GM23338 (cell line): ENCODE measurements around the gene CACNA1A. TPM values are rescaled to one million over a fixed set of nuclear protein-coding genes. Genes with fewer than 3 reads are reported as not detected.

Experiments
- ATAC-seq: fragments of 200-7000 bp; cut with Tn5 transposase; 3 replicates; pipeline ENCODE4 v1.9.1; 2020
- DNase-seq: peaks from one replicate; pipeline ENCODE4 v3.0.0-alpha.2; 2015; ENCODE audit warnings: low spot score
- H2AFZ ChIP-seq: fragments of 200-600 bp; sonication (generic); 2 replicates; pipeline ENCODE4 v1.8.0; 2016; ENCODE audit warnings: antibody characterized with exemption, mild to moderate bottlenecking, moderate library complexity
- H3F3A ChIP-seq: fragments of 200-600 bp; sonication (generic); replicated peaks from 2 replicates; pipeline ENCODE4 v1.8.0; 2017; ENCODE audit warnings: antibody characterized with exemption, mixed run types, low read depth
- H3K27ac ChIP-seq: fragments of 200-600 bp; sonication (generic); 2 replicates; pipeline ENCODE4 v1.6.1; 2016; ENCODE audit warnings: low read depth
- H3K27me3 ChIP-seq: fragments of 200-600 bp; sonication (generic); 2 replicates; pipeline ENCODE4 v1.8.0; 2016; ENCODE audit warnings: mild to moderate bottlenecking, mixed run types, moderate library complexity; ENCODE audit not compliant: insufficient read depth
- H3K36me3 ChIP-seq: fragments of 200-600 bp; sonication (generic); 2 replicates; pipeline ENCODE4 v1.8.0; 2016; ENCODE audit warnings: mild to moderate bottlenecking; ENCODE audit not compliant: insufficient read depth
- H3K4me1 ChIP-seq: fragments of 200-600 bp; sonication (generic); 2 replicates; pipeline ENCODE4 v1.8.0; 2016; ENCODE audit warnings: mild to moderate bottlenecking, moderate library complexity; ENCODE audit not compliant: insufficient read depth
- H3K4me2 ChIP-seq: fragments of 200-600 bp; sonication (generic); 2 replicates; pipeline ENCODE4 v1.7.1; 2017; ENCODE audit warnings: mixed run types
- H3K4me3 ChIP-seq: fragments of 200-600 bp; sonication (generic); 2 replicates; pipeline ENCODE4 v1.6.1; 2016; ENCODE audit warnings: mixed run types
- H3K79me2 ChIP-seq: fragments of 200-600 bp; sonication (generic); replicated peaks from 2 replicates; pipeline ENCODE4 v1.8.0; 2017; ENCODE audit warnings: mild to moderate bottlenecking; ENCODE audit not compliant: insufficient read depth
- H3K9me2 ChIP-seq: fragments of 200-600 bp; sonication (generic); 2 replicates; pipeline ENCODE4 v1.8.0; 2017; ENCODE audit not compliant: insufficient read depth
- H4K20me1 ChIP-seq: fragments of 200-600 bp; sonication (generic); replicated peaks from 2 replicates; pipeline ENCODE4 v1.8.0; 2017; ENCODE audit warnings: mild to moderate bottlenecking; ENCODE audit not compliant: insufficient read depth
- H3K27ac Mint-ChIP-seq: 2 replicates; pipeline ENCODE4 v1.8.0; 2020; ENCODE audit warnings: inconsistent platforms, mild to moderate bottlenecking, moderate library complexity, mixed read lengths
- H3K27me3 Mint-ChIP-seq: 3 replicates; pipeline ENCODE4 v1.8.0; 2022; ENCODE audit warnings: low read depth, mild to moderate bottlenecking, moderate library complexity, mixed read lengths, inconsistent platforms; ENCODE audit not compliant: insufficient read depth, poor library complexity
- H3K36me3 Mint-ChIP-seq: 3 replicates; pipeline ENCODE4 v1.8.0; 2021; ENCODE audit warnings: low read depth, mild to moderate bottlenecking, inconsistent platforms, moderate library complexity, mixed read lengths
- H3K4me1 Mint-ChIP-seq: 3 replicates; pipeline ENCODE4 v1.8.0; 2020; ENCODE audit warnings: mild to moderate bottlenecking, inconsistent platforms, mixed read lengths
- H3K4me3 Mint-ChIP-seq: 3 replicates; pipeline ENCODE4 v1.8.0; 2021; ENCODE audit warnings: moderate library complexity, mild to moderate bottlenecking, inconsistent platforms, mixed read lengths
- H3K9me3 Mint-ChIP-seq: 3 replicates; pipeline ENCODE4 v1.8.0; 2020; ENCODE audit warnings: moderate library complexity, mild to moderate bottlenecking, inconsistent platforms, mixed read lengths
- EZH2 ChIP-seq: fragments of 200-600 bp; sonication (generic); IDR thresholded peaks from one replicate; pipeline ENCODE4 v1.8.0; 2017; ENCODE audit warnings: antibody characterized with exemption, mild to moderate bottlenecking, low read depth; ENCODE audit not compliant: unreplicated experiment
- EZH2phosphoT487 ChIP-seq: fragments of 200-600 bp; sonication (generic); IDR thresholded peaks from one replicate; pipeline ENCODE4 v1.8.1; 2018; ENCODE audit warnings: antibody characterized with exemption; ENCODE audit not compliant: unreplicated experiment
- JUNB ChIP-seq: IDR thresholded peaks from one replicate; pipeline ENCODE4 v1.6.1; 2016; ENCODE audit warnings: antibody characterized with exemption; ENCODE audit not compliant: unreplicated experiment
- NANOG ChIP-seq: IDR thresholded peaks from 2 replicates; pipeline ENCODE4 v1.6.1; 2016; ENCODE audit warnings: antibody characterized with exemption, borderline replicate concordance
- POLR2AphosphoS5 ChIP-seq: IDR thresholded peaks from 2 replicates; pipeline ENCODE4 v1.6.1; 2016; ENCODE audit warnings: antibody characterized with exemption, low read depth
- STAT1 ChIP-seq: IDR thresholded peaks from one replicate; pipeline ENCODE4 v1.6.1; 2016; ENCODE audit warnings: antibody characterized with exemption; ENCODE audit not compliant: unreplicated experiment
- ZNF114 ChIP-seq: fragments of 250-450 bp; sonication (Bioruptor Pico); IDR thresholded peaks from 2 replicates; pipeline ENCODE4 v1.5.0; 2020; ENCODE audit warnings: mild to moderate bottlenecking, moderate library complexity
- ZNF331 ChIP-seq: fragments of 250-450 bp; sonication (Bioruptor Pico); IDR thresholded peaks from 2 replicates; pipeline ENCODE4 v1.5.0; 2020; ENCODE audit warnings: low read depth, mild to moderate bottlenecking, moderate library complexity
- polyA plus RNA-seq: library from polyadenylated mRNA; unstranded; fragments of >200 nt; fragmentation: Nextera tagmentation; extraction: Ambion mirVana; gene quantifications from 2 replicates; pipeline ENCODE4 v1.2.1, GENCODE V29; 2016
- total RNA-seq: library from RNA; depleted of rRNA; stranded (reverse); fragments of >200 nt; shearing (Covaris generic); gene quantifications from 2 replicates; pipeline ENCODE4 v1.2.3, GENCODE V29; 2014
- TF ChIP-seq, protein P1 (sequence below), 2 experiments: fragments of 200-600 bp in 1 of 2; sonication (generic) in 1 of 2; conservative IDR thresholded peaks; 2 replicates each; pipeline versions ENCODE4 v1.5.1 to v1.6.1; 2016 to 2017; ENCODE audit warnings: antibody characterized with exemption in 2 of 2, low read depth in 2 of 2, mild to moderate bottlenecking in 2 of 2, moderate library complexity in 1 of 2
- TF ChIP-seq, protein P2 (sequence below): IDR thresholded peaks from 2 replicates; pipeline ENCODE4 v1.6.1; 2016; ENCODE audit warnings: antibody characterized with exemption
- TF ChIP-seq, protein P3 (sequence below): fragments of 250-450 bp; sonication (Bioruptor Pico); IDR thresholded peaks from 2 replicates; pipeline ENCODE4 v1.5.0; 2020; ENCODE audit warnings: mild to moderate bottlenecking, moderate library complexity

The CACNA1A gene
- total and polyA plus RNA-seq, 2 experiments from 2014 or later: 7.4 to 20.3 TPM

DNA sequence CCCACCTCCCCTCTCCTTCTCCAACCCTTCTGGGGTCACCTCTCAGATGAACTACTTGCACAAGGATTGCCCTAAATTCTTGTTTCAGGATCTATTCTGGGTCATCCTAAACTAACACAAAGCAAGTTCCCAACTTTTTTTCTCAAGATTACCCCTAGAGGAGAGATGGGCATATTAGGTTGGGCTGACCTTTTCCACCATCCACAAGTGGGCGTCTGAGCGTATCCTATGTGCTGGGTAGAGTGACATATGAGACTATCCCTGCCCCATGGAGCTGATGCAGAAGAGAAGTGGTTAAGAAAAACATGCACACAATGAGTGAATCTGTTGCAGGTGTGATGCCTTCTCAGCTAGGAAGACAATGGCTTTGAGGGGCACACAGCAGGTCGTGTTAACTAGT is 132.7 kb downstream of the CACNA1A start:
- Histone ChIP-seq H3K27me3 (no peaks in the 10 kb centered on the region), H3K36me3 (no peaks in the 10 kb centered on the region), H3K27ac (no peak overlapping the region), H4K20me1 (no peaks in the 10 kb centered on the region), H3K4me1 (no peaks in the 10 kb centered on the region), H3K9me2 (no peaks in the 10 kb centered on the region), H3K79me2 (no peaks in the 10 kb centered on the region), H3K4me3 (no peak overlapping the region), H3K4me2 (no peak overlapping the region), H2AFZ (no peak overlapping the region), H3F3A (no peaks in the 10 kb centered on the region)
- Mint-ChIP-seq H3K27ac (no peak overlapping the region), H3K36me3 (peaks cover 5% of the 10 kb centered on the region; the same call in 1 of the 3 replicates), H3K27me3 (peaks cover 4% of the 10 kb centered on the region), H3K4me1 (no peaks in the 10 kb centered on the region), H3K9me3 (peaks cover 9% of the 10 kb centered on the region; the same call in 1 of the 3 replicates), H3K4me3 (no peak overlapping the region)
- ATAC-seq: peak; percentile 26; the same call in 1 of the 3 replicates
- no peak for TF ChIP-seq NANOG
- TF ChIP-seq, protein P1, sequence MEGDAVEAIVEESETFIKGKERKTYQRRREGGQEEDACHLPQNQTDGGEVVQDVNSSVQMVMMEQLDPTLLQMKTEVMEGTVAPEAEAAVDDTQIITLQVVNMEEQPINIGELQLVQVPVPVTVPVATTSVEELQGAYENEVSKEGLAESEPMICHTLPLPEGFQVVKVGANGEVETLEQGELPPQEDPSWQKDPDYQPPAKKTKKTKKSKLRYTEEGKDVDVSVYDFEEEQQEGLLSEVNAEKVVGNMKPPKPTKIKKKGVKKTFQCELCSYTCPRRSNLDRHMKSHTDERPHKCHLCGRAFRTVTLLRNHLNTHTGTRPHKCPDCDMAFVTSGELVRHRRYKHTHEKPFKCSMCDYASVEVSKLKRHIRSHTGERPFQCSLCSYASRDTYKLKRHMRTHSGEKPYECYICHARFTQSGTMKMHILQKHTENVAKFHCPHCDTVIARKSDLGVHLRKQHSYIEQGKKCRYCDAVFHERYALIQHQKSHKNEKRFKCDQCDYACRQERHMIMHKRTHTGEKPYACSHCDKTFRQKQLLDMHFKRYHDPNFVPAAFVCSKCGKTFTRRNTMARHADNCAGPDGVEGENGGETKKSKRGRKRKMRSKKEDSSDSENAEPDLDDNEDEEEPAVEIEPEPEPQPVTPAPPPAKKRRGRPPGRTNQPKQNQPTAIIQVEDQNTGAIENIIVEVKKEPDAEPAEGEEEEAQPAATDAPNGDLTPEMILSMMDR (conservative IDR thresholded peaks at IDR 0.05; ENCODE audit: low read depth in 2 of 2): peak; percentile 18 to 49; a peak in 3 of 4 replicates
- TF ChIP-seq, protein P2, sequence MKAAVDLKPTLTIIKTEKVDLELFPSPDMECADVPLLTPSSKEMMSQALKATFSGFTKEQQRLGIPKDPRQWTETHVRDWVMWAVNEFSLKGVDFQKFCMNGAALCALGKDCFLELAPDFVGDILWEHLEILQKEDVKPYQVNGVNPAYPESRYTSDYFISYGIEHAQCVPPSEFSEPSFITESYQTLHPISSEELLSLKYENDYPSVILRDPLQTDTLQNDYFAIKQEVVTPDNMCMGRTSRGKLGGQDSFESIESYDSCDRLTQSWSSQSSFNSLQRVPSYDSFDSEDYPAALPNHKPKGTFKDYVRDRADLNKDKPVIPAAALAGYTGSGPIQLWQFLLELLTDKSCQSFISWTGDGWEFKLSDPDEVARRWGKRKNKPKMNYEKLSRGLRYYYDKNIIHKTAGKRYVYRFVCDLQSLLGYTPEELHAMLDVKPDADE: no peak
- no peak for TF ChIP-seq EZH2phosphoT487
- TF ChIP-seq EZH2: no peak
- no peak for TF ChIP-seq STAT1
- TF ChIP-seq ZNF114 (CRISPR knock-in tag): no peak
- no peak for TF ChIP-seq JUNB
- peak; percentile 33 for DNase-seq

DNA sequence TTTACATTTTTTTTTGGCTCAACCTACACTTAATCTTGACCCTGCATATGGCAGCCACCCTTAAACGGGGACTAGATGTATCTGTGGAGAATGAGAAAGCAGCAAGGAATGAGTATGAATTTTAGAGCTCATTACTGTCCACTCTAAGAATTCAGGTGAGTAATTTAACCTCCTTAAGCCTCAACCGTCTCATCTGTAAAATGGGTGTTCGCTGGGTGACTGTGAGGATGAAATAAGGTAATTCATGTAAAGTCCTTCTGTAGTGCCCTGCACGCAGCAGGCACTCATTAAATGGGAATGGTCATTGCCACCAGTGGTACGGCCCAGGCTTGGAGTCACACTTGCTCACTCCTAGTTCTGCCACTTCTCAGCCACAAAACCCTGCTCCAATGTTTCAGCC is 135.3 kb downstream of the CACNA1A start:
- H3K4me2 ChIP-seq: no peak overlapping the region
- H2AFZ ChIP-seq: no peak overlapping the region
- Mint-ChIP-seq H3K4me3 (no peak overlapping the region), H3K9me3 (peaks cover 4% of the 10 kb centered on the region; the same call in 1 of the 3 replicates), H3K36me3 (peaks cover 5% of the 10 kb centered on the region; the same call in 1 of the 3 replicates), H3K27ac (no peak overlapping the region), H3K4me1 (no peaks in the 10 kb centered on the region), H3K27me3 (peaks cover 5% of the 10 kb centered on the region)
- no peak overlapping the region for H3K4me3 ChIP-seq
- no peaks in the 10 kb centered on the region for H3K9me2 ChIP-seq
- no peaks in the 10 kb centered on the region for H3K36me3 ChIP-seq
- H4K20me1 ChIP-seq: no peaks in the 10 kb centered on the region
- no peaks in the 10 kb centered on the region for H3K27me3 ChIP-seq
- no peaks in the 10 kb centered on the region for H3K4me1 ChIP-seq
- H3F3A ChIP-seq: no peaks in the 10 kb centered on the region
- no peaks in the 10 kb centered on the region for H3K79me2 ChIP-seq
- DNase-seq (no peak), ATAC-seq (no peak)
- H3K27ac ChIP-seq: no peak overlapping the region
- TF ChIP-seq, protein P3, sequence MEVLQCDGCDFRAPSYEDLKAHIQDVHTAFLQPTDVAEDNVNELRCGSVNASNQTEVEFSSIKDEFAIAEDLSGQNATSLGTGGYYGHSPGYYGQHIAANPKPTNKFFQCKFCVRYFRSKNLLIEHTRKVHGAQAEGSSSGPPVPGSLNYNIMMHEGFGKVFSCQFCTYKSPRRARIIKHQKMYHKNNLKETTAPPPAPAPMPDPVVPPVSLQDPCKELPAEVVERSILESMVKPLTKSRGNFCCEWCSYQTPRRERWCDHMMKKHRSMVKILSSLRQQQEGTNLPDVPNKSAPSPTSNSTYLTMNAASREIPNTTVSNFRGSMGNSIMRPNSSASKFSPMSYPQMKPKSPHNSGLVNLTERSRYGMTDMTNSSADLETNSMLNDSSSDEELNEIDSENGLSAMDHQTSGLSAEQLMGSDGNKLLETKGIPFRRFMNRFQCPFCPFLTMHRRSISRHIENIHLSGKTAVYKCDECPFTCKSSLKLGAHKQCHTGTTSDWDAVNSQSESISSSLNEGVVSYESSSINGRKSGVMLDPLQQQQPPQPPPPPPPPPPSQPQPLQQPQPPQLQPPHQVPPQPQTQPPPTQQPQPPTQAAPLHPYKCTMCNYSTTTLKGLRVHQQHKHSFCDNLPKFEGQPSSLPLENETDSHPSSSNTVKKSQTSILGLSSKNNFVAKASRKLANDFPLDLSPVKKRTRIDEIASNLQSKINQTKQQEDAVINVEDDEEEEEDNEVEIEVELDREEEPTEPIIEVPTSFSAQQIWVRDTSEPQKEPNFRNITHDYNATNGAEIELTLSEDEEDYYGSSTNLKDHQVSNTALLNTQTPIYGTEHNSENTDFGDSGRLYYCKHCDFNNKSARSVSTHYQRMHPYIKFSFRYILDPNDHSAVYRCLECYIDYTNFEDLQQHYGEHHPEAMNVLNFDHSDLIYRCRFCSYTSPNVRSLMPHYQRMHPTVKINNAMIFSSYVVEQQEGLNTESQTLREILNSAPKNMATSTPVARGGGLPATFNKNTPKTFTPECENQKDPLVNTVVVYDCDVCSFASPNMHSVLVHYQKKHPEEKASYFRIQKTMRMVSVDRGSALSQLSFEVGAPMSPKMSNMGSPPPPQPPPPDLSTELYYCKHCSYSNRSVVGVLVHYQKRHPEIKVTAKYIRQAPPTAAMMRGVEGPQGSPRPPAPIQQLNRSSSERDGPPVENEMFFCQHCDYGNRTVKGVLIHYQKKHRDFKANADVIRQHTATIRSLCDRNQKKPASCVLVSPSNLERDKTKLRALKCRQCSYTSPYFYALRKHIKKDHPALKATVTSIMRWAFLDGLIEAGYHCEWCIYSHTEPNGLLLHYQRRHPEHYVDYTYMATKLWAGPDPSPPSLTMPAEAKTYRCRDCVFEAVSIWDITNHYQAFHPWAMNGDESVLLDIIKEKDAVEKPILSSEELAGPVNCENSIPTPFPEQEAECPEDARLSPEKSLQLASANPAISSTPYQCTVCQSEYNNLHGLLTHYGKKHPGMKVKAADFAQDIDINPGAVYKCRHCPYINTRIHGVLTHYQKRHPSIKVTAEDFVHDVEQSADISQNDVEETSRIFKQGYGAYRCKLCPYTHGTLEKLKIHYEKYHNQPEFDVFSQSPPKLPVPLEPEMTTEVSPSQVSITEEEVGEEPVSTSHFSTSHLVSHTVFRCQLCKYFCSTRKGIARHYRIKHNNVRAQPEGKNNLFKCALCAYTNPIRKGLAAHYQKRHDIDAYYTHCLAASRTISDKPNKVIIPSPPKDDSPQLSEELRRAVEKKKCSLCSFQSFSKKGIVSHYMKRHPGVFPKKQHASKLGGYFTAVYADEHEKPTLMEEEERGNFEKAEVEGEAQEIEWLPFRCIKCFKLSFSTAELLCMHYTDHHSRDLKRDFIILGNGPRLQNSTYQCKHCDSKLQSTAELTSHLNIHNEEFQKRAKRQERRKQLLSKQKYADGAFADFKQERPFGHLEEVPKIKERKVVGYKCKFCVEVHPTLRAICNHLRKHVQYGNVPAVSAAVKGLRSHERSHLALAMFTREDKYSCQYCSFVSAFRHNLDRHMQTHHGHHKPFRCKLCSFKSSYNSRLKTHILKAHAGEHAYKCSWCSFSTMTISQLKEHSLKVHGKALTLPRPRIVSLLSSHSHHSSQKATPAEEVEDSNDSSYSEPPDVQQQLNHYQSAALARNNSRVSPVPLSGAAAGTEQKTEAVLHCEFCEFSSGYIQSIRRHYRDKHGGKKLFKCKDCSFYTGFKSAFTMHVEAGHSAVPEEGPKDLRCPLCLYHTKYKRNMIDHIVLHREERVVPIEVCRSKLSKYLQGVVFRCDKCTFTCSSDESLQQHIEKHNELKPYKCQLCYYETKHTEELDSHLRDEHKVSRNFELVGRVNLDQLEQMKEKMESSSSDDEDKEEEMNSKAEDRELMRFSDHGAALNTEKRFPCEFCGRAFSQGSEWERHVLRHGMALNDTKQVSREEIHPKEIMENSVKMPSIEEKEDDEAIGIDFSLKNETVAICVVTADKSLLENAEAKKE (CRISPR knock-in tag): no peak
- TF ChIP-seq EZH2 (no peak), POLR2AphosphoS5 (no peak), JUNB (no peak), EZH2phosphoT487 (no peak), ZNF331 (CRISPR knock-in tag) (no peak)
- TF ChIP-seq, protein P1 (conservative IDR thresholded peaks at IDR 0.05; ENCODE audit: low read depth in 2 of 2): no peak
